Measurements from ENCODE around the gene BAIAP2L2.
"Not testable (repeated sequence)": the region's sequence is repeated elsewhere in the genome, so short reads cannot be mapped to it uniquely, and the experiment has no call there.

- not testable (repeated sequence) for TF ChIP-seq CTCF, POLR2A (IDR thresholded peaks at IDR 0.05)
Observed at GRCh38 chr22:38146166-38146565, 35.7 kb upstream of the BAIAP2L2 start.

Measured in testis (tissue), 2 donors.